ENCODE data around the gene FLG. TPM values are rescaled to one million over a fixed set of nuclear protein-coding genes. Genes with fewer than 3 reads are reported as not detected.

Gene FLG
- not detected in 2 replicates for total RNA-seq

DNA sequence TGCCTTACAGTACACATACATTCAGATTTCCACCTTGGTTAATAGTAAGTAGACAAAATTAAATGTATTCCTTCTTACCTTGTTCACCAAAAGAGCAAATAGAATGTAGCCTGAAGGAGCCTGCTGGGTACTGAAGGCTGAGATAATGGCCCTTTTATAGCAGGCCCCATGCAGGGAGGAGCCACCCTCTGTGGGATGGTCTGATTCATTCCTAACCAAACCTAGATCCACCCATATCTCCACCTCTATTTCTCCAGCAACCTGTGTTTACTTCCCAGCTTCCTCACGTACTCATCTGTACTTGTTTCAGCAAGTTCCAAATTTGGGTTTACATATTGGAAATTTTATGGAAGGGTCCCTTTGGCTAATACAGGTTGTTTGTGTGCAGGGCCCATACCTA, at the start of gene FLG:
FLG (minus strand) TSS at position 129 of the 400 bp plus-strand sequence. CDS start 9,783 bp downstream, outside the sequence.

DNA sequence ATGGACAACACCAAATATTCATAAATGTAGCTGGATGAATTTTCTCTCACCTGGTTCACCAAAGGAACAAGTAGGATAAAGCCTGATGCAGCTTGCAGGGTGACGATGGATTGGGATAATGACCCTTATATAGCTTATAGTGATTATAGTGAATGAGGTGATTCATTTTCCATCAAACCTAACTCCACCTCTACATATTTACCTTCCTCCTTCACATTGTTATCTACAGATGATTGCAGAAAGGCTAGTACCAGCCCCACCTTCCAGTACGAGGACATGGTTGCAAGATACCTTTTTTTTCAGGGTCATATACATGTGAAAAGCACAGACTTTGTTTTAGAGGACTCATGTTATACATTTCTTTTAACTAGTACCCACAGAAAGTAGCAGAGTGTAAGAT, 34.9 kb upstream of the FLG start, which contains the start of gene FLG2:
FLG2 (minus strand) TSS at position 101 of the 400 bp plus-strand sequence. CDS start 1,122 bp downstream, outside the sequence.

Other genes with a start within 250 kb of the FLG start
- not detected in 2 replicates for gene TCHHL1, start 236.2 kb downstream of the FLG start, total RNA-seq
- under 0.01 and 0.06 TPM in 2 replicates for gene TCHH, start 209.8 kb downstream of the FLG start, total RNA-seq
- gene RPTN, start 166.0 kb downstream of the FLG start, total RNA-seq = under 0.01 TPM in 1 of 2 replicates, not detected in the other
- gene HRNR, start 101.0 kb downstream of the FLG start, total RNA-seq = not detected in 2 replicates
- not detected in 2 replicates for gene FLG2, start 34.8 kb upstream of the FLG start, total RNA-seq
- gene CRNN, start 89.0 kb upstream of the FLG start, total RNA-seq = not detected in 2 replicates
- not detected in 2 replicates for gene LCE5A, start 185.6 kb upstream of the FLG start, total RNA-seq
- not detected in 2 replicates for gene CRCT1, start 189.2 kb upstream of the FLG start, total RNA-seq
- not detected in 2 replicates for gene LCE3E, start 241.5 kb upstream of the FLG start, total RNA-seq

All from bladder microvascular endothelial cell (primary cell).